ENCODE data around the gene CCNY.

GRCh38 chr10:35569111-35569707 lies 232.9 kb downstream of the CCNY start:
- TF ChIP-seq, protein P1, sequence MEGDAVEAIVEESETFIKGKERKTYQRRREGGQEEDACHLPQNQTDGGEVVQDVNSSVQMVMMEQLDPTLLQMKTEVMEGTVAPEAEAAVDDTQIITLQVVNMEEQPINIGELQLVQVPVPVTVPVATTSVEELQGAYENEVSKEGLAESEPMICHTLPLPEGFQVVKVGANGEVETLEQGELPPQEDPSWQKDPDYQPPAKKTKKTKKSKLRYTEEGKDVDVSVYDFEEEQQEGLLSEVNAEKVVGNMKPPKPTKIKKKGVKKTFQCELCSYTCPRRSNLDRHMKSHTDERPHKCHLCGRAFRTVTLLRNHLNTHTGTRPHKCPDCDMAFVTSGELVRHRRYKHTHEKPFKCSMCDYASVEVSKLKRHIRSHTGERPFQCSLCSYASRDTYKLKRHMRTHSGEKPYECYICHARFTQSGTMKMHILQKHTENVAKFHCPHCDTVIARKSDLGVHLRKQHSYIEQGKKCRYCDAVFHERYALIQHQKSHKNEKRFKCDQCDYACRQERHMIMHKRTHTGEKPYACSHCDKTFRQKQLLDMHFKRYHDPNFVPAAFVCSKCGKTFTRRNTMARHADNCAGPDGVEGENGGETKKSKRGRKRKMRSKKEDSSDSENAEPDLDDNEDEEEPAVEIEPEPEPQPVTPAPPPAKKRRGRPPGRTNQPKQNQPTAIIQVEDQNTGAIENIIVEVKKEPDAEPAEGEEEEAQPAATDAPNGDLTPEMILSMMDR (IDR thresholded peaks at IDR 0.05), result no peak
- TF ChIP-seq EZH2 (IDR thresholded peaks at IDR 0.05; ENCODE audit: borderline replicate concordance, insufficient read depth, low read depth, low read length, poor library complexity, severe bottlenecking), result no peak
